GM04503 (cell line): ENCODE data around the gene STK32C.

Experiments
- DNase-seq: peaks from one replicate; pipeline ENCODE4 v3.0.0-alpha.2; 2012; ENCODE audit warnings: low read depth

STK32C gene

DNA sequence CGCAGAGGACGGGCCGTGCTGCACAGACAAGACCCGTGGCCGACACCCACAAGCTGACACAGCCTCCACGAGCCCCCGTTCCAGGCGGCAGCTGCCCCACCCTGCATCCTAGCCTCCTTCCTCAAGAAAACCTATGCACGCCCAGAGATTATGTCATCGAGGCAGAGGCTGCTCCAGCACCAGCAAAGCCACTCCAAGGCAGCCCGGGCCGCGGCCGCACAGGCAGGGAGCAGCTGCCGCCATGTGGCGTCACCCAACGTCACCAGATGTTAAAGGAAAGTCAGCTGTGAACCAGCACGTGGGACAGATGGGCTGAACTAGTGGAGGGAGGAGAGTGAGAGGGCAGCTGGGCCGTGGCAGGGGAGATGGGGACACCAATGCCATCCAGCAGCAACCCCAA, 59.8 kb downstream of the STK32C start:
- DNase-seq, result no peak

DNA sequence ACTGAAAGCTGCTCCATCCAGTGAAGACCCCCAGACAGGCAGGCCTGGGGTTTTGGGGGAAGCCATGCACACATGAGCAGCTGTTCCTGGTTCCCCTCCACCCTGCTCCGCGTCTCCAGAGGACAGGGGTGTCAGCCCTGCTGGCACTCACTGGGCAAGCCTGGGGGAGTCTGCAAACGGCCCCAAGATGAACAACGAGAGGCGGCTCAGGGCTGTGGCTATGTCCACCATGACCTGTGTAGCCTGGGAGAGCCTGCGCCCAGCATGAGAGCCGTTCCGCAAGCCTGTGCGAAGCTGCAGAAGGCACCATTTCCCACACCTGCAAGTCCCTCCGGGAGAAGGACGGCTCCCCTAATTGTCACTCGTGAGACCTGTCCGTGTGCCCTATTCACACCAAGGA, 61.5 kb downstream of the STK32C start:
- no peak for DNase-seq

DNA sequence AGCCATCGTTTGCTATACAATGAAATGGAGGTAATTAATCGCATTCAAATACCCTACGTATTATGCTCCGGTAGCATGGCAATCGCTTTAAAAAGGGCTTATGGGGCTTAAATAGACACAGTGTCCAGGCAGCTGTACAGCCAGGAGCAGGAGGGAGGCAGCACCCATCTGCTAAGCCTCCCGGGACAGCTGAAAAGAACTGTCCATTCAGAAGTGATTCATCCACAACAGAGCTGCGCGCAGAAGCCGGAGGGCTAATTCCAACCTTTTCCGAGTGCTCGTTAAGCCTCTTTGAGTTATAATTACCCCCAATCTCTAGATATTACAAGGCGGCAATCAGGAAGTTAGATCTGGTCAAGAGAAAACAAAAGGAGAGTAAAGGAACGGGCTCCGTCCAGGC, 62.7 kb downstream of the STK32C start:
- no peak for DNase-seq

DNA sequence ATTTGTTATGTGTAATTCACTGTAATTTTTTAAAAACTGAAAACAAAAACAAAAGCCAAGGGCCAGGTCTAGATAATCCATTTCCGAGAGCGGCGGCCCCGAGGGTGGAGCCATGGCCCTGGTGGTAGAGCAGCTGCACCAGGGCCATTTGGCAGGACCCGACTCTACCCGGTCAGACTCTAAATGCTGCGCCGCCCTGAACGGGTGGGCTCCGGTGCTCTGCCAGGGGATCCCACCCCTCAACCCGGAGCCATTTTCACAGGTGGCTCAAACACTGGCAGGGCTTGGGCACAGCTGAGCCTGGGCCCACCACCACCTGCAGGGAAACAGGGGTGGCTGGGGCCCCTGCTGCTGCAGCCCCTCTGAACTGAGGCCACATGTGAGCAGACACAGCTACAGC, 64.1 kb downstream of the STK32C start:
- DNase-seq, result no peak

DNA sequence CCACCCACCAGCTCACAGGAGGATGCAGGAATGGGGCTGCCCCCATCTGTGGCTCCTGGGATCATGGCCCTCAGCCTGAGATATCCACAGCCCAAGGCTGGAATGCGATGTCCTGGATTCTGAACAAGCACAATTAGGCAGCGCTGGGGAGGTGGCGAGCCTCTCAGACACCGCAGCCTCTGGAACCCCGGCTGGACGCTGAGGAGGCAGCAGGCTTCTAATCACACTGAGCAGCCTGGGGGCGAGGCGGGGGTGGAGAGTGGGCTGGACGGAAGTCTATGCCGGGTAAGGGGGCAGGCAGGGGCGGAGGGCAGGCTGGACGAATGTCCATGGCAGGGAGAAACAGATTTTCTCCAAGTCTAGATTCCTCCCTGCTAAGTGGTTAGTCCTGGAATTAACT, 64.6 kb downstream of the STK32C start:
- no peak for DNase-seq

DNA sequence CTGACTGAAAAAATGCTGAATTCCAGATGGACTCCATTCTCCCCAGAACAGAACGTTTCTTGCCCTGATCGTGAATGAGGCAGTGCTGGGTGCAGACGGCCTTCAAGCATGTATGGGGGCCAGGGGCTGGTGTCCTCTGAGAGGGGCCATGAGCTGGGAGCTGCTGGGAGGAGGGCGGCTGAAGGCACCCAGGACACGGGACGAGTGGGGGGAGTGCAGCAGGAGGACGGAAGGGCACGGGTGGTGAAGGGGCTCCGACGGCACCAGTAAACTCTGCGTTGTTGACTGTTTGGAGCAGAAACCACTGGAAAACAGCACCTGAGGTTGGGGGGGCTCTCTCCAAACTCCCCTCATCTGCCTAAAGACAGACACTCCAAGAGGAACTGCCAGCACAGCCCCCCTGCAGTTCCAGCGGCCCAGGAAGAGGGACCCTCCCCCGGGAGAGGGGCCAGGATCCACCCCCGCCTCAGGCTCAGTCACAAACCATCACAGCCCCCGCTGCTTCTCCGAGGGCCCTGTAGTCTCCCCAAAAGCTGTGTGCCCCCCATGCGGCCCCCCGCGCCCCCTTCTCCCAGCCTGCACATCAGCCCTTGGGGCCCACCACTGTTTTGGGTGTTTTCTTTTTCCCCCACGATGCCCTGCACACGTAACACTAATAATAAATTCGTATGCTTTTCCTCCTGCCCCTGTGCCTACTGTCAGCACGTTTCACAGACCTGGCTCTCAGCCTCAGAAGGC, 65.5 kb downstream of the STK32C start:
- DNase-seq, result no peak

DNA sequence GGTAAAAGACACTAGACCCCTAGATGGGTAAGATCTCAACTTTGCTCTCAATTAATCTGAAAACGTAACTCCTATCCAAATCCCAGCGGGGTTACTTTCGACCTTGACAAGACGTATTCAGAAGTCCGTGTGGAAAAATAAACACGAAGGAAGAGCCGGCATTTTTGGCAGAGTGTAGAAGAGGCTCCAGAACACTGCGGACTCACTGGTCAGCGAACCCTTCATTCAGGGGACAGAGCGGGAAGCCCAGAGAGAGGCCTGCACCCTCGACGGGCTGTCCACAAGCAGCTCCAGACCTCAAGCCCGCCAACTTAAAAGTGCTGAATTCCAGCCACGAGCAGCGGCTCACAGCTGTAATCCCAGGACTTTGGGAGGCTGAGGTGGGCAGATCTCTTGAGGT, 66.3 kb downstream of the STK32C start:
- no peak for DNase-seq

DNA sequence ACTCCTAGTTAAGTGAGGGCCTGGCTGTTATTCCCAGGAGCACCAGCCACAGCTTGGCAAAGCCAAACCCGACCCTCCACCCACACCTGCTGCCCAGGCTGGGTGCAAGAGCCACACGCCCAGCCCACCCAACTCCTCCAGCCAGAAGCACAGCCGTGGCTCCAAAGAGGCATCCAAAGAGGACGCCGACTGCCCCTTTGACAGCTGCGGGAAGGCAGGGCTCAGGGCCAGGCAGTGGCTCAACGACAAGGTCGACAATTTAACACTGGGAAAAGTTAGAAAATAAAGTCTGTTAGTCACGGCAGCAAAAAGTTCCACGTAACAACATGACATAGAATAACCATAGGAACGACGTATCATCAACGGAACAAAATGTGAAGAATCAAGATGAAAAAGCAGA, 66.7 kb downstream of the STK32C start:
- DNase-seq, result no peak

DNA sequence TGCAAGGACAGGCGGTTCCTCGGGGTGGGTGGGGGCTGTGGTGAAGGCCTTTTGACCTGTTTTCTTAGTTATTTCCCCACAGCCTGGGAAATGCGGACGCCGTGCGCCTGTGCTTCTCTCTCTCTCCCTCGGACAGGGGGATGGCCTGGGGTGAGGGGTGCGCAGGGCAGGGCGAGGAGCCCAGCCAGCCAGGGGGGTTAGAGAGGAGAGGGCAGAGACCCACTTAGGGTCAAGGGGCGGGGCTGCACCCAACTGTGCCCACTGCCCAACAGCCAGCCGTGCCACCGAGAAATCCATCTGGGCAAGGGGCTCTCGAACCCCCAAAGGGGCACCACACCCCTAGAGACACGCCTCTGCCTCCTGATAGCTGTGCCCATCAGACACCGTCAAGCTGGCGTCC, 67.2 kb downstream of the STK32C start:
- DNase-seq, result no peak

DNA sequence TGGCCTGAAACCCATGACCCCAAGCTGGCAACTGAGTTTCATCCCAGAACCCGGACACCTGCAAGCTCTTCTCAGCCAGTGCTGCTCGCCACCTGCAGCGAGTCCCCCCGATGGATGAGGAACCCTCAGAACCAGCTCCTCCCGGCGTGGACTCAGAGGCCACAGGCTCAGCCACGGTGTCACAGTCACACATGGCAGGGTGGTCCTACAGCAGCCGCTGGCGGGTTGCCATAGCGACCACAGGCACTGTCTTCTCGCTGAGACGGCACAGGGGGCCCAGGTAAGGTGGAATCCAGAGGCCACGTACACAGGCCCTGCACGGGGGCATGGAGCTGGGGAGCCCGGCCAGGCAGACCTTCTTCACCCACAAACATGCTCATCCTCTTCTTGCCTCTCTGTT, 67.6 kb downstream of the STK32C start:
- DNase-seq, result no peak

DNA sequence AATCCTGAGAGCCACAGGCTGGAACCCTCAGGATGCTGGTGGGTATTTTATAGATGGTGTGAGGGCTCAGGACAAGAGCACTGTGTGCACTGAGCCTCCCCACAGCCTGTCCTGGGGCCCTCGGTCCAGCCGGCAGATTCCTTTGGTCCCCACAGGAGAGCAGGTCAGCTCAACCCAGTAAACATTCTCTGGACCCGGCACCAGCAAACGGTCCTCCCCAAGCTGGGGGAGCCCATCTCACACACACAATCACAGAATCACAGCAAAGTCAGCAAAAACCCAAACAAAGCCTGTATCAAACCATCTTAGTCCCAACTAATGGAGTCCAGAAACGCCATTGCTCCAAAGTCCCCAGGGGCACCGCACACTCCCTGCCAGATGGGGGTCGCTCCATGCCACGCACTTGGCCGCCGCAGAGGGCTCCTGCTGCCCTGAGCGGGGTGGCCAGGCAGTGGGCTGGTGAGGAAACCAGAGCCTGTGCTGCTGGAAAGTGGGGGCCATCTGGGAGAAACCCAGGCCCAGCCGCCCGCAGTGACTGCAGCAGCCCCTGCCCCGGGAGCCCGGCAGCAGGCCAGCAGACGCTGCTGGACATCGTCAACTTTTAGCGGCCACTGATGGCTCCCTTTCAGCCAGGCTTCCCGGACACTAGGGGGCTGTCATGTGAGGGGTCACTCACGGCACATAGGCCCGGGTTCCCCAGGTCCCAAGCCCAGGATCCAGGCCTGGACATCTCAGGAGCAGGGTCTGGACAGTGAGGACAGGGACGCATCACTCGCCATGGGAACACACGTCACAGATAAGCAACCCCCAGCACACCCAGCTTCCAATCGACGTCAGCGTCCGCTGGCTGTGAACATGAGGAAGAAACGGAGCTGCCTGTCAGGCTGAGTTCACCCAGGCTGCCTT, 68.4 kb downstream of the STK32C start:
- DNase-seq, result no peak

DNA sequence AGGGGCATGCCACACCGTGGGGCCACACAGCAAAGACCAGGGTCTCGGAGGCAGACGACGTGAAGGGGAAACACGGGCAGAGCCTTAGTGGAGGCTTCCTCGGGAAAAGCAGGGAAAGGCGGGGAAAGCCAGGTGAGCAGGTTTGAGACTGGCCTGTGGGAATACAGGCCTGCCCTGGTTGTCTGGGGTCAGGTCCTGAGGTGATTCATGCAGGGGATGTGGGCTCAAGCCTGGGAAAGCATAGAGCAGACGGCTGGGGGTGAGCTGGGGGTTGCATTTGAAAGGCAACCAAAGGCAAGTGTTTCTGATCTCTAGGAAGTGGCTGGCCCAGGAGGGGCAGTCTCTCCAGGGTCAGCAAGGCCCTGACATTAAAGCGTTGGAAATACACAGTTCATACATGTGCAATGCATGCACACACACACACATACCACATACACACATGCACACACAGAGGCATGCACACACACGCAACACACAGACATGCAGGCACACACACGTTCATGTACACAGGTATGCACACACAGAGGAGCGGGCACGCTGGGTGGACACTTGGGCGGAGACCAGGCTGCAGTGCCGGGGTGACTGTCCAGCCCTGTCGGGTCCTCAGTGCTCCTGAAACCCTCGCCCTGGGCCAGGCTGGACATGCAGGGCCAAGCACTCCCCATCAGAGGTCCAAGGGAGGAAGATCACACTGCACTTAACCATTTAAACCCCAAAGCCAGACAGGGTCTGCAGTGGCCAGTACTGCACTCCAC, 69.2 kb downstream of the STK32C start:
- no peak for DNase-seq

DNA sequence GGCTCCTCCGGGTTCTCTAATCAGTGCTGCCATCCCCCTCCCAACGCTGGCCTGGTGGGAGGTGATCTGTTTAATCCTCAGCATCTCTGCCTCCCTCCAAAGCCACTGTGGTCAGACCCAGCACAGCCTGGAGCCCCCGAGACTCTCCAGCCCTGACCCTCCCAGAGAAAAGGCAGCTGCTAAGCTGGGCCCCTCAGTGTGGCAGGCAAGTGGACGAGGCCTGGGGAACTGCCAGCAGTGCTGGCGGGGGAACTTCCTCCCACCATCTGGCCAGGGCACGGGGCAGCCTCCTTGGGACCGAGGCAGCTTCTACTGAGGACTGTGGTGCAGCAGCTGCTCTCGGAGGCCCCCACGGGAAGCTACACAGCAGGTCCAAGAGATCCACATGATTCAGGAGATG, 69.9 kb downstream of the STK32C start:
- DNase-seq, result no peak

DNA sequence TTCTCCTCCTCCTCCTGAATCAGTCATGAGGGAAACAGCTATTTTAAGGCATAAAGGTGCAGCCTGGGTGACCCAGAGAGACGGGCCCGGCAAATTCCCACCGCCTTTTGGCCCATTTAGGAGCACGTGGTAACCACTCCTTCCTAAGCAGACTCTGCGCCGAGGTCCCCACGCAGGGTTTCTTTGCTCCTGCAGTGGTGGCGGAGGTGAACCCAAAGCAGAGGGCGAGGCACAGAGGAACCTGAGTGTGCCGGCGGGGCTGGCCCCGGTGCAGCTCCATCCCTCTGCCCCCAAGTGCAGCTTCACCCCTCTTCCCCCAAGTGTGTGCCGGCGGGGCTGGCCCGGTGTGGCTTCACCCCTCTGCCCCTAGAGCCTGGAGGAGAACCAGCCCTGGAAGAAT, 70.4 kb downstream of the STK32C start:
- no peak for DNase-seq

DNA sequence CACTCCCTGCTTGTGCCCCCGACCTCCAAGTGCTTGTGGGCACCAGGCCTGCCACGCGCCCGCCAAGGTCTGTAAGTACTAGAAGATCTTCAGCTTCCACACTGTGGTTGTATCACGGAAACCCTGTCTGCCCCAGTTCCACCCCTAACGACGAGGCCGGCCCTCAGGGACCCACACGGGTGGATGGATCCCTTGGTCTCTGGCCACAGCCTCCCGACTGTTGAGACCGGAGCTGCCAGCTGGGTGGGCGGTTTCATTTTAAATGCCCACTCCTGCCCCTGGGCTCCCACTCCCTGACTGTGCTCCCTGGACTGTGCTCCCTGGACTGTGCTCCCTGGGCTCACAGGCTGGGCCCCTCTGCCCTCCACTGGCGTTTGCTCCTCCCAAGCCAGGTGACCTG, 70.9 kb downstream of the STK32C start:
- no peak for DNase-seq

DNA sequence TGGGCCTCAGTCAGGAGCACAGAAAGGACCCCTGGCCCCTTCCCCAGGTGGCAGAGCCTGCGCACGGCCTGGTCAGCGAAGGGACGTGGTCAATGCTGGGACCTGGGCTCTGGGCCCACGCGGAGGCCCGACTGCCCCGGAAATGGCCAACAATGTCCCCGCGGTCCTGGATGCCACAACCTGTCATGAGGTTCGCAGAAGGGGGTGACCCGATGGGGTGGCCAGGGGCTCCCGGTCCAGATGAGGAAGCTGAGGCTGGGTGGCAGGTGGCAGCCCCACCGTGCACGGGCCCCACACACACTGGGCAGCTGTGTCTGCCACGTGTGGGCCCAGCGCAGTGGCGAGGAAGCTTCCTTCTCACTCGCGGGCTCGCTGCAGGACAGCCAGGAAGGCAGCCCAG, 71.6 kb downstream of the STK32C start:
- no peak for DNase-seq

DNA sequence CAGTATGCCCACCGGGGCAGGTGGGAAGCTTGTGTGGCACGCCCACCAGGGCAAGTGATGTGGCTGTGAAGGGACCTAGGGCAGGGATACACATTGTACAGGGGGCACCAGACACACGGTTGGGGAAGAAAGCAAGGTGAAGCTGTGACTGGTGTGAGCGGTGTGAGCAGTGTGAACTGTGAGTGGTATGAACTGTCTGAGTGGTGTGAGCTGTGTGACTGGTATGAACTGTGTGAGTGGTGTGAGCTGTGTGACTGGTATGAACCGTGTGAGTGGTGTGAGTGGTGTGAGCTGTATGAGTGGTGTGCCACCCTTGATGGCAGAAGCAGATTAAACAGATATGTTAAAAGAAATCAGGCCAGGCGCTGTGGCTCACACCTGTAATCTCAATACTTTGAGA, 72.9 kb downstream of the STK32C start:
- no peak for DNase-seq

DNA sequence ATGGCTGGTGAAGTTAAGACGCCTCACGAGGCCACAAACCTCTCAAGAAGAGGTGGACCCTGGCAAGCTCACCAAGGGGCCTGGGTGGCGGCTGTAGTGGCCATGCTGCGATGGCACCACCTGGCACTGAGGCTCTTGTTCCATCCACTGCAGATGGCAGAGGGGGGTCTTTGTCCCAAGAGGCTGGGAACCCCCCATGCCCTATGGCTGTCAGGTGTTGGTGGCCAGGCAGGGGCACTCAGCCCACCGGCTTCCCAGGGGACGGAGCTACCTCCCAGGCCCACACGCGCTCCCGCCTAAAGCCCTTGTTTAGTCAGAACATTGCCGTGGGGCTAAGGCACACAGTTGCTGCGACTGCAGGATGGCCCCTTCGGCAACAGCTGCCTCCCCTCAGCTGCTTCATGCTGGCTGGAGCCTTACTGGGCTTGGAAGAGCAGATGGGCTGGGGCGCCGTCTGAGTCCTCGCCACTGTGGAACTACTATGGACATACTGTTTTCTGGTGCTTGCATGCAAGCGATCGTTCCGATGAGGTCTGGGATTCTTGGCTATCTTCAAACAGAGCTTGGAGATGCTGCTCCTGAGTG, 74.2 kb downstream of the STK32C start:
- DNase-seq, result no peak

DNA sequence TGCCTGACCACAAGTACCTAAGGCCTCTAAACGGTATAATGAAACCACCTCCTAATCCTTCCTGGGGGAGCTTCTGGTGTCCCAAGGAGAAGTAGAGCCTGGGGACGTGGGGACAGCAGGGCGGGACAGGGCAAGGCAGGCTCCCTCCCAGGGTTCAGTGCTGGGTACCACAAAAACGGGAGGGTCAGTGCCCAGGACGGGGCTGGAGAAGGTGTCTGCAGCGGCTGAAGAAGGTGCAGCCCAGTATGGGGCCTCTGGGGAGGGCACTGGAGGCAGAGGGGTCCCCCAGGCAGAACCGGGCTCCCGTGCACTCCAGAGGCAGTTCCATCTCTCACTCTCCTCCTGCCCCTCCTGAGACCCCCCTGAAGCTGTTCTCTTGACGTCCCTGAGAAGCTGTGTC, 74.8 kb downstream of the STK32C start:
- no peak for DNase-seq

DNA sequence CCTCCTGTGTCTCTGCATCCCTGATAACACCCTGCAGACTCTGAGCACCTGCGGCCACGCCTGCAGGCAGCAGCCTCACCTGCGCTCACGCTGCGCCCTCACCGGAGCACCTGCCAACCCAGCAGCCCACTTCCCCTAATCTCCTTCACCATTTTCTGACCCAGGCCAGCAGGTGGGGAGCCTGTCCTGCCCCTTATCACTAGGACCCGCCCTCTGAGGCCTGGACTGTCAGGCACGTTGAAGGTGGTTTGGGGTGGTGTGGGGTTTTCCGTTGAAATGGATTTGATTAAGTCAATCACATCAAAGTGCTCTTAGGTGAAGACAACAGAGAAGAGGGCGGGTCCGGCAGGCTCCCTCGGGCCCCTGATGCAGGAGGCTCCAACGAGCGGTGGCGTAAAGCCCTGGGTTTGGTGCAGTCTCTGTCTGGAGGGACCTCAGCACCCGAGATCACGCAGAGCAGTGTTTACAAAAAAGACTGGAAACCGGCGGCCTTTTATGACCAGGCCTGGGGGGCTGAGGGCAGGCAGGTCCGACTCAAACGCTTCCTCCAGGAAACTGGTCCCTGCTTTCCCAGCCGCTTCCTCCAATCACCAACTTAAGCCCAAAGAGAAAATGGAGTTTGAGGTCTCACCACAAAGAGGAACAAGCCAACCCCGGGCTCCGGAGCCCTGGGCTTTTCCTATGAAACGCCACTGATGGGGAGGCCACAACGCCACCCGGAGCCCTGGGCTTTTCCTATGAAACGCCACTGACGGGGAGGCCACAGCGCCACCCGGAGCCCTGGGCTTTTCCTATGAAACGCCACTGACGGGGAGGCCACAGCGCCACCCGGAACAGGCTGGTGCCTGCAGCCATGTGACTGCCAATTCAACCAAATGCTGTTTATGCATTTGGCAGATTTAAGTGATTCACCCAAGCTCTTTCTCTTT, 75.5 kb downstream of the STK32C start:
- DNase-seq, result no peak

DNA sequence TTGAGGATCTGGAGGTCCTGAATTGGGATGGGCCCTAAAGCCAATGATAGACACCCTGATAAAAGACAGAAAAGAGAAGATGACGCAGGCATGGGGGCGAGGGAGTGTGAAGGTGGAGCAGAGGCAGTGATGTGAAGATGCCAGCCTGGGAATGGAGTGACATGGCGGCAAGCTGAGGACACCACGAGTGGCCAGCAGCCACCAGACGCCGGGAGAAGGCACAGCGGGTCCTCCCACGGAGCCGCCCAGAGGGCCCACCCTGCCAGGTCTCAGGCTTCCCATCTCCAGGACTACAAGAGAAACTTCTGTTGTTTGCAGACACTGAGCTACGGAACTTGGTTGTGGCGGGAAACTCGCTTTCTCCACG, 76.1 kb downstream of the STK32C start:
- DNase-seq, result no peak
